Measurements from ENCODE around the gene SERTAD1. TPM values are rescaled to one million over a fixed set of nuclear protein-coding genes. Genes with fewer than 3 reads are reported as not detected.

Gene SERTAD1
- 10 to 100 TPM in 1 of 2 experiments, 1 to 10 TPM in 1; 9.3 to 10.1 TPM for total RNA-seq

- ATAC-seq, result peak; percentile 91
- DNase-seq, result peak; percentile 100
- H3K36me3 Mint-ChIP-seq (ENCODE audit: low read depth), result peaks cover 19% of the 10 kb centered on the region
- H3K4me1 Mint-ChIP-seq (ENCODE audit: low read depth), result peaks cover 26% of the 10 kb centered on the region
- H3K4me3 Mint-ChIP-seq, result peak within 1 kb of the TSS; percentile 81
- H3K27me3 Mint-ChIP-seq (ENCODE audit: low read depth), result no peaks in the 10 kb centered on the region
- POLR2A ChIA-PET, result interaction anchor here (0.5 to 2.3 kb wide), 10 partner anchors 10 to 1121 kb away, joined by 3 to 29 read pairs (median 4); partner anchors contain the start of genes NUMBL and SERTAD3
- H3K27ac Mint-ChIP-seq, result peak within 1 kb of the TSS; percentile 90
- no peaks in the 10 kb centered on the region for H3K9me3 Mint-ChIP-seq (ENCODE audit: insufficient read depth)
- CTCF ChIA-PET, result interaction anchor here (0.9 to 1.7 kb wide), 6 partner anchors 8 to 40 kb away, joined by 3 to 9 read pairs (median 4); partner anchors contain the start of gene BLVRB
These were observed at the start of gene SERTAD1 for GRCh38 chr19:40425450-40426287. Gene SERTAD1 (minus strand): TSS chr19:40425992. CDS start chr19:40423546, 2,446 bp downstream.

- H3K27ac Mint-ChIP-seq, result no peak overlapping the region
- ATAC-seq (no peak), DNase-seq (no peak)
- H3K4me1 Mint-ChIP-seq (ENCODE audit: low read depth), result no peaks in the 10 kb centered on the region
- ChIA-PET CTCF (no interaction called here), POLR2A (no interaction called here)
- H3K9me3 Mint-ChIP-seq (ENCODE audit: insufficient read depth), result no peaks in the 10 kb centered on the region
- no peak overlapping the region for H3K4me3 Mint-ChIP-seq
- H3K36me3 Mint-ChIP-seq (ENCODE audit: low read depth), result no peaks in the 10 kb centered on the region
- H3K27me3 Mint-ChIP-seq (ENCODE audit: low read depth), result no peaks in the 10 kb centered on the region
These were observed 48.9 kb upstream of the SERTAD1 start for GRCh38 chr19:40474737-40475136.

- no peaks in the 10 kb centered on the region for H3K36me3 Mint-ChIP-seq (ENCODE audit: low read depth)
- no peaks in the 10 kb centered on the region for H3K4me1 Mint-ChIP-seq (ENCODE audit: low read depth)
- DNase-seq (no peak), ATAC-seq (no peak)
- H3K9me3 Mint-ChIP-seq (ENCODE audit: insufficient read depth), result no peaks in the 10 kb centered on the region
- ChIA-PET POLR2A (no interaction called here), CTCF (no interaction called here)
- no peak overlapping the region for H3K4me3 Mint-ChIP-seq
- H3K27me3 Mint-ChIP-seq (ENCODE audit: low read depth), result peaks cover 13% of the 10 kb centered on the region
- no peak overlapping the region for H3K27ac Mint-ChIP-seq
These were observed 46.7 kb upstream of the SERTAD1 start for GRCh38 chr19:40472516-40472915.

GRCh38 chr19:40471111-40471510 is 45.3 kb upstream of the SERTAD1 start:
- POLR2A ChIA-PET, result no interaction called here
- no peak for ATAC-seq
- Mint-ChIP-seq H3K36me3 (ENCODE audit: low read depth) (no peaks in the 10 kb centered on the region), H3K27ac (no peak overlapping the region), H3K27me3 (ENCODE audit: low read depth) (peaks cover 20% of the 10 kb centered on the region), H3K9me3 (ENCODE audit: insufficient read depth) (no peaks in the 10 kb centered on the region), H3K4me3 (no peak overlapping the region), H3K4me1 (ENCODE audit: low read depth) (peaks cover 7% of the 10 kb centered on the region)
- no peak for DNase-seq
- CTCF ChIA-PET, result no interaction called here

GRCh38 chr19:40469011-40469410 is 43.2 kb upstream of the SERTAD1 start:
- POLR2A ChIA-PET, result interaction anchor here (0.7 kb wide), 1 partner anchor 190 kb away, joined by 3 read pairs; no protein-coding TSS in a partner anchor
- ATAC-seq (no peak), DNase-seq (no peak)
- H3K27me3 Mint-ChIP-seq (ENCODE audit: low read depth), result peaks cover 20% of the 10 kb centered on the region
- H3K4me1 Mint-ChIP-seq (ENCODE audit: low read depth), result peaks cover 25% of the 10 kb centered on the region
- no peaks in the 10 kb centered on the region for H3K9me3 Mint-ChIP-seq (ENCODE audit: insufficient read depth)
- H3K27ac Mint-ChIP-seq, result no peak overlapping the region
- no peak overlapping the region for H3K4me3 Mint-ChIP-seq
- CTCF ChIA-PET, result interaction anchor here (1.6 kb wide), 1 partner anchor 166 kb away, joined by 3 read pairs; no protein-coding TSS in a partner anchor
- H3K36me3 Mint-ChIP-seq (ENCODE audit: low read depth), result no peaks in the 10 kb centered on the region

GRCh38 chr19:40466985-40467734 is 41.4 kb upstream of the SERTAD1 start, which contains the start of gene SPTBN4:
Gene SPTBN4 (plus strand): TSS chr19:40467001. CDS start chr19:40472622, 5,621 bp downstream.
- ATAC-seq (no peak), DNase-seq (no peak)
- Mint-ChIP-seq H3K9me3 (ENCODE audit: insufficient read depth) (no peaks in the 10 kb centered on the region), H3K4me1 (ENCODE audit: low read depth) (peaks cover 25% of the 10 kb centered on the region), H3K36me3 (ENCODE audit: low read depth) (no peaks in the 10 kb centered on the region), H3K27ac (peak within 1 kb of the TSS; percentile 55), H3K27me3 (ENCODE audit: low read depth) (peaks cover 20% of the 10 kb centered on the region), H3K4me3 (peak within 1 kb of the TSS; percentile 86)
- CTCF ChIA-PET, result interaction anchor here (3.2 kb wide), 1 partner anchor 168 kb away, joined by 20 read pairs; no protein-coding TSS in a partner anchor
- POLR2A ChIA-PET, result interaction anchor here (0.5 kb wide), 1 partner anchor 17 kb away, joined by 4 read pairs; no protein-coding TSS in a partner anchor

- H3K36me3 Mint-ChIP-seq (ENCODE audit: low read depth), result no peaks in the 10 kb centered on the region
- ChIA-PET POLR2A (interaction anchor here (0.5 to 2.8 kb wide), 3 partner anchors 16 to 46 kb away, joined by 4 to 19 read pairs (median 12); partner anchors contain the start of gene SERTAD3), CTCF (interaction anchor here (0.9 to 3.7 kb wide), 13 partner anchors 12 to 312 kb away, joined by 3 to 62 read pairs (median 9); partner anchors contain the start of genes LTBP4, RAB4B, SERTAD1 and SERTAD3)
- peaks cover 28% of the 10 kb centered on the region for H3K4me1 Mint-ChIP-seq (ENCODE audit: low read depth)
- no peaks in the 10 kb centered on the region for H3K9me3 Mint-ChIP-seq (ENCODE audit: insufficient read depth)
- ATAC-seq (no peak), DNase-seq (peak; percentile 68)
- H3K4me3 Mint-ChIP-seq, result peak overlapping the region; percentile 86
- peaks cover 20% of the 10 kb centered on the region for H3K27me3 Mint-ChIP-seq (ENCODE audit: low read depth)
- H3K27ac Mint-ChIP-seq, result peak overlapping the region; percentile 55
These were observed 40.6 kb upstream of the SERTAD1 start for GRCh38 chr19:40466219-40466984.

- Mint-ChIP-seq H3K27me3 (ENCODE audit: low read depth) (peaks cover 20% of the 10 kb centered on the region), H3K4me3 (peak within 1 kb of the TSS; percentile 86), H3K4me1 (ENCODE audit: low read depth) (peaks cover 28% of the 10 kb centered on the region), H3K27ac (peak within 1 kb of the TSS; percentile 86), H3K36me3 (ENCODE audit: low read depth) (no peaks in the 10 kb centered on the region), H3K9me3 (ENCODE audit: insufficient read depth) (no peaks in the 10 kb centered on the region)
- peak; percentile 99 for DNase-seq
- peak; percentile 88 for ATAC-seq
- CTCF ChIA-PET, result interaction anchor here (0.8 to 3.7 kb wide), 24 partner anchors 11 to 312 kb away, joined by 3 to 62 read pairs (median 5); partner anchors contain the start of genes LTBP4, RAB4B, SERTAD1 and SERTAD3
- POLR2A ChIA-PET, result interaction anchor here (2.6 to 2.8 kb wide), 2 partner anchors 22 to 45 kb away, joined by 12 to 19 read pairs; partner anchors contain the start of gene SERTAD3
These were observed 39.9 kb upstream of the SERTAD1 start, which contains the start of gene BLVRB for GRCh38 chr19:40465557-40466218. Gene BLVRB (minus strand): TSS chr19:40465745. CDS start chr19:40465688, 57 bp downstream.

GRCh38 chr19:40465025-40465556 is 39.3 kb upstream of the SERTAD1 start:
- Mint-ChIP-seq H3K27me3 (ENCODE audit: low read depth) (peaks cover 20% of the 10 kb centered on the region), H3K9me3 (ENCODE audit: insufficient read depth) (no peaks in the 10 kb centered on the region), H3K27ac (peak overlapping the region; percentile 86), H3K4me3 (peak overlapping the region; percentile 86), H3K36me3 (ENCODE audit: low read depth) (no peaks in the 10 kb centered on the region), H3K4me1 (ENCODE audit: low read depth) (peaks cover 28% of the 10 kb centered on the region)
- ATAC-seq (no peak), DNase-seq (peak; percentile 54)
- CTCF ChIA-PET, result interaction anchor here (0.8 to 3.7 kb wide), 27 partner anchors 8 to 313 kb away, joined by 3 to 62 read pairs (median 5); partner anchors contain the start of genes LTBP4, RAB4B, SERTAD1 and SERTAD3
- POLR2A ChIA-PET, result interaction anchor here (2.6 to 2.8 kb wide), 2 partner anchors 21 to 44 kb away, joined by 12 to 19 read pairs; partner anchors contain the start of gene SERTAD3

All from activated CD8-positive, alpha-beta T cell treated with anti-CD3 and anti-CD28 coated beads, Interleukin-2, amount 10 ng/mL, durations not matched to agents 7 days and 5 days (primary cell).